Measurements from ENCODE around the gene CD3E. TPM values are rescaled to one million over a fixed set of nuclear protein-coding genes. Genes with fewer than 3 reads are reported as not detected.

The CD3E gene
- total and polyA plus RNA-seq, 9 of the 15 experiments (the other 6 are each of a cell fraction or from before 2014, with no cell fraction given) = 0.07 to 0.62 (median 0.19) TPM; not detected in 5

DNA sequence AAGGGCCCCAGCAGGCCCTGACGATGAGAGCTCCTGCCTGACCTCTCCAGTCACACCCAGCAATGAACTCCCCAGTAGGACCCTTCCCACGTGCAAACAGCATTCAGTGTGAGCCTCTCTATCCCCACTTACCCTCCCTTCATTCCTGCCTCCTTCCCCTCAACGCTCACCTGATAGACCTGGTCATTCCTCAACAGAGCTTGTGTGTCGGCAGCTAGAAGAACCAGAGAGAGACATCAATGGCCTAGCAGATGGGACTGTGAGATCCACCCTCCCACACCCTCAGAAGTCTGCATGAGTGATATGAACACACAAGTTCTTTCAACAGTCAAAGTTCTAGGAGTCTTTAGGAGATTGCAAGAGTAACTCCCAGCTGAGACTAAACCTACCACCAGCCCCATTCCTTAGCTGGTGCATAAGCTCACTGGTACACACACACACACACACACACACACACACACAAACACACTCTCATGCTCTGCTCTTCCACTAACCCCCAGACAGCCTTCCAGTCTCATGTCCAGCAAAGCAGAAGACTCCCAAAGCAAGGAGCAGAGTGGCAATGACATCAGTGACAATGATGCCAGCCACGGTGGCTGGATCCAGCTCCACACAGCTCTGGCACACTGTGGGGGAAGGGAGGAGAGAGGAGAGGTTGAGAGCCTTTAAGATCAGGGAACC, 34.9 kb downstream of the CD3E start:
- Histone ChIP-seq H2AFZ (ENCODE audit: low read depth, low read length) (peak overlapping the region; percentile 64), H3K4me3 (no peak overlapping the region)
- BruUV-seq (replicated peaks) = no TSS peak
- TF ChIP-seq TEAD1 (CRISPR knock-in tag; IDR thresholded peaks at IDR 0.05) = no peak
- no peak for TF ChIP-seq ZC3H8 (IDR thresholded peaks at IDR 0.05)
- TF ChIP-seq POLR2AphosphoS5 (IDR thresholded peaks at IDR 0.05; ENCODE audit: control insufficient read depth, insufficient read depth, low read depth, low read length) = no peak
- TF ChIP-seq DPF2 (IDR thresholded peaks at IDR 0.05) = peak; percentile 45; the same call in 1 of the 2 replicates
- TF ChIP-seq, protein P1, sequence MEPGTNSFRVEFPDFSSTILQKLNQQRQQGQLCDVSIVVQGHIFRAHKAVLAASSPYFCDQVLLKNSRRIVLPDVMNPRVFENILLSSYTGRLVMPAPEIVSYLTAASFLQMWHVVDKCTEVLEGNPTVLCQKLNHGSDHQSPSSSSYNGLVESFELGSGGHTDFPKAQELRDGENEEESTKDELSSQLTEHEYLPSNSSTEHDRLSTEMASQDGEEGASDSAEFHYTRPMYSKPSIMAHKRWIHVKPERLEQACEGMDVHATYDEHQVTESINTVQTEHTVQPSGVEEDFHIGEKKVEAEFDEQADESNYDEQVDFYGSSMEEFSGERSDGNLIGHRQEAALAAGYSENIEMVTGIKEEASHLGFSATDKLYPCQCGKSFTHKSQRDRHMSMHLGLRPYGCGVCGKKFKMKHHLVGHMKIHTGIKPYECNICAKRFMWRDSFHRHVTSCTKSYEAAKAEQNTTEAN (CRISPR knock-in tag; IDR thresholded peaks at IDR 0.05) = 0 out of 2 replicates have a peak, but pooled peaks have one; percentile 43
- TF ChIP-seq, protein P2, sequence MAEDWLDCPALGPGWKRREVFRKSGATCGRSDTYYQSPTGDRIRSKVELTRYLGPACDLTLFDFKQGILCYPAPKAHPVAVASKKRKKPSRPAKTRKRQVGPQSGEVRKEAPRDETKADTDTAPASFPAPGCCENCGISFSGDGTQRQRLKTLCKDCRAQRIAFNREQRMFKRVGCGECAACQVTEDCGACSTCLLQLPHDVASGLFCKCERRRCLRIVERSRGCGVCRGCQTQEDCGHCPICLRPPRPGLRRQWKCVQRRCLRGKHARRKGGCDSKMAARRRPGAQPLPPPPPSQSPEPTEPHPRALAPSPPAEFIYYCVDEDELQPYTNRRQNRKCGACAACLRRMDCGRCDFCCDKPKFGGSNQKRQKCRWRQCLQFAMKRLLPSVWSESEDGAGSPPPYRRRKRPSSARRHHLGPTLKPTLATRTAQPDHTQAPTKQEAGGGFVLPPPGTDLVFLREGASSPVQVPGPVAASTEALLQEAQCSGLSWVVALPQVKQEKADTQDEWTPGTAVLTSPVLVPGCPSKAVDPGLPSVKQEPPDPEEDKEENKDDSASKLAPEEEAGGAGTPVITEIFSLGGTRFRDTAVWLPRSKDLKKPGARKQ (CRISPR knock-in tag; IDR thresholded peaks at IDR 0.05) = no peak
- no peak for TF ChIP-seq MXI1 (IDR thresholded peaks at IDR 0.05; ENCODE audit: low read depth, low read length)
- TF ChIP-seq ZNF707 (CRISPR knock-in tag; conservative IDR thresholded peaks at IDR 0.05) = no peak
- TF ChIP-seq, protein P3, sequence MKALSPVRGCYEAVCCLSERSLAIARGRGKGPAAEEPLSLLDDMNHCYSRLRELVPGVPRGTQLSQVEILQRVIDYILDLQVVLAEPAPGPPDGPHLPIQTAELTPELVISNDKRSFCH (CRISPR knock-in tag; IDR thresholded peaks at IDR 0.05) = no peak
- TF ChIP-seq, protein P3 (tag; IDR thresholded peaks at IDR 0.05) = no peak
- TF ChIP-seq ZNF197 (CRISPR knock-in tag; IDR thresholded peaks at IDR 0.05; ENCODE audit: low read depth) = no peak
- no peak for TF ChIP-seq TOE1 (IDR thresholded peaks at IDR 0.05; ENCODE audit: borderline replicate concordance)
- TF ChIP-seq TOE1 (CRISPR knock-in tag; IDR thresholded peaks at IDR 0.05; ENCODE audit: borderline replicate concordance, low read depth) = no peak
- TF ChIP-seq ZNF764 (CRISPR knock-in tag; IDR thresholded peaks at IDR 0.05; ENCODE audit: low read depth) = no peak
- TF ChIP-seq BCOR (IDR thresholded peaks at IDR 0.05) = no peak

More for the DNA sequence above, 34.9 kb downstream of the CD3E start:
- in situ Hi-C loops (cut with MboI) (no loop called here), intact Hi-C loops (cut with micrococcal nuclease) (no loop called here)
- DNase-seq (ENCODE audit: extremely low read depth in 1 of 4, low spot score in 3 of 4) = peak; percentile 22 to 45 (median 39)
- peaks cover 8% of the 10 kb centered on the region; the same call in 2 of the 3 replicates for H3K79me2 ChIP-seq (ENCODE audit: control insufficient read depth, insufficient read depth, low read length)
- H3K27me3 ChIP-seq (ENCODE audit: control insufficient read depth in 2 of 2, insufficient read depth in 2 of 2, low read length in 2 of 2) = no peaks in the 10 kb centered on the region
- H3K4me1 ChIP-seq (replicated peaks in 1 of 2; ENCODE audit: control insufficient read depth in 2 of 2, insufficient read depth in 2 of 2, low read length in 2 of 2) = peaks cover 12 to 48% of the 10 kb centered on the region in 2 experiments
- CTCF ChIA-PET (ENCODE audit: low intra/inter-chr PET ratio) = no interaction called here
- POLR2A ChIA-PET = interaction anchor here (0.9 kb wide), 1 partner anchor 24 kb away, joined by 3 read pairs; no protein-coding TSS in a partner anchor
- peak; percentile 37 for FAIRE-seq
- H3K4me2 ChIP-seq (ENCODE audit: insufficient read depth, low read length) = peak overlapping the region; percentile 53
- WGBS (ENCODE audit: insufficient coverage, low coverage, missing lambda C conversion rate) = 28% methylated on average over 5 of the region's 5 CpGs
- peak overlapping the region; percentile 10; the same call in 2 of the 3 replicates for H3K27ac ChIP-seq (ENCODE audit: extremely low read depth, low read depth, low read length)
- no peaks in the 10 kb centered on the region for H3K36me3 ChIP-seq (ENCODE audit: control insufficient read depth, insufficient read depth, low read length)
- H3K9me3 ChIP-seq (replicated peaks; ENCODE audit: control insufficient read depth, insufficient read depth, low read depth, low read length) = no peaks in the 10 kb centered on the region
- H3K9ac ChIP-seq (ENCODE audit: insufficient read depth in 1 of 2, low read depth in 2 of 2, low read length in 2 of 2) = no peak overlapping the region; a peak in 1 of 4 replicates
- no peaks in the 10 kb centered on the region for H4K20me1 ChIP-seq (replicated peaks; ENCODE audit: control insufficient read depth, insufficient read depth, low read length)
- no peaks in the 10 kb centered on the region for H3K9me1 ChIP-seq (ENCODE audit: control insufficient read depth, insufficient read depth, low read length)
- ATAC-seq = peak; percentile 47

Measured in K562 (cell line).